Measurements from ENCODE around the gene ATP6V0C. TPM values are rescaled to one million over a fixed set of nuclear protein-coding genes. Genes with fewer than 3 reads are reported as not detected.
A peak's percentile ranks its signal among the peaks of the same experiment; 100 is the strongest.

Gene ATP6V0C
- total and polyA plus RNA-seq, 2 of the 8 experiments (the other 6 are each of a cell fraction or from before 2014, with no cell fraction given) = 125 to 176 TPM

DNA sequence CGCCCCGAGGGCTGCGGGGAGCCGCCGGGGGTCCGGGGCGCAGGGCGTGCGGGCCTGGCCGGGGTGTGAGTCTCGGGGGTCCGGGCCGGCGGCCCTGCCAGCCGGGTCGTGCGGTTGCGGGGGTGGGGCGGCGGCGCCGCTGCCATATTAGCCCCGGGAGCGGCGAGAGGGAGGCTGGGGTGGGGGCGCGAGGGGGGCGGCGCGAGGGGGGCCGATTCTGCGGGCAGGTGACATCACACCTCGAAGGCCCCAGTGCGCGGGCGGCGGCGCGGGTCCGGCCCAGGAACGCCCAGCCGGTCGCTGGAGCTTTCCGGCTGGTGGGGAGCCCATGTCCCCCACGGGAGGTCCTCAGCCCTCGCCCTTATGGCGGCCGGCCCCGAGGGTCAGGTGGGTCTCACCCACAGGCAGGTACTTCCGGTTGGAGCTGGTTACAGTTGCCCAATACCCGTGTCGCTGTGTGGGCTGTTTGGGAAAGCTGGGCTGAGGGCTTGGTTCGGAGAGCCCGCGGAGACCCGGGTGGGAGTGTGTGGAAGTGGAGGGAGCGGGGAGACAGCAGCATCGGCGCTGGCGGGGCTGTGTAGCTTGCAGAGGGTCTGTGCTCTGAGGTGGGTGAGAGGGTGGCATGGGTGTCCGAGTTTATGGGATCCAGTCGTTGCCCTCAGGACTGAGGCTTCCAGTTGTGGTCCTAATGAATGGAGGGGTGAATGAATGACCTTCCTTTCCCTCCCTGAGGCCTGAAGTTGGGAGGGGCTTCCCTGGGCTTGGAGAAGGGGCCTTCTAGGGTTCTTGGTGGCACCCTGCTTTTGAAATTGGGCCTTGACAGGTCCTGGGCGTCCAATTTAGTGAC lies 804 bp downstream of the ATP6V0C start:
- no peaks in the 10 kb centered on the region for H3K9me3 ChIP-seq (ENCODE audit: insufficient read depth in 2 of 2, low read depth in 1 of 2, low read length in 1 of 2)
- H3K4me2 ChIP-seq (ENCODE audit: insufficient read depth in 1 of 2, low read depth in 2 of 2, low read length in 2 of 2) = peak overlapping the region; percentile 85 to 90
- CTCF ChIA-PET (ENCODE audit: partially characterized antibody) = interaction anchor here (0.6 to 1.4 kb wide), 2 partner anchors 92 to 167 kb away, joined by 3 to 4 read pairs; no protein-coding TSS in a partner anchor
- no peak overlapping the region for H2BK120ac ChIP-seq (replicated peaks; ENCODE audit: low read depth, low read length)
- no peak overlapping the region for H2AK5ac ChIP-seq (ENCODE audit: low read depth, low read length)
- DNase-seq (ENCODE audit: low read depth in 1 of 2, low spot score in 2 of 2) (no peak), FAIRE-seq (no peak)
- H4K5ac ChIP-seq (ENCODE audit: insufficient read length, low read depth, low read length) = no peak overlapping the region
- H3K4me1 ChIP-seq (replicated peaks in 1 of 4; ENCODE audit: control insufficient read depth in 3 of 4, insufficient read depth in 4 of 4, low read length in 3 of 4) = peaks cover 4 to 37% (median 22%) of the 10 kb centered on the region in 4 experiments
- no peak overlapping the region for H3K4ac ChIP-seq (replicated peaks; ENCODE audit: insufficient read length, low read depth, low read length)
- no peak overlapping the region for H2BK20ac ChIP-seq (ENCODE audit: low read length)
- peaks cover 30 to 38% of the 10 kb centered on the region in 2 experiments for H4K20me1 ChIP-seq (replicated peaks in 1 of 2; ENCODE audit: control insufficient read depth in 1 of 2, insufficient read depth in 2 of 2, low read length in 2 of 2)
- POLR2A ChIA-PET (ENCODE audit: partially characterized antibody) = interaction anchor here (0.5 to 5.6 kb wide), 15 partner anchors 9 to 363 kb away, joined by 3 to 44 read pairs (median 4); partner anchors contain the start of gene CEMP1
- H3K27me3 ChIP-seq (replicated peaks in 1 of 4; ENCODE audit: control insufficient read depth in 3 of 4, extremely low read depth in 1 of 4, insufficient read depth in 3 of 4, low read length in 3 of 4) = peaks cover 0 to 3% (median 0%) of the 10 kb centered on the region in 4 experiments; a peak in 2 of 7 replicates
- 0 out of 2 replicates have a peak overlapping the region, but pooled peaks have one; percentile 44 for H2BK5ac ChIP-seq (ENCODE audit: low read depth, low read length)
- no peak overlapping the region for H4K91ac ChIP-seq (replicated peaks; ENCODE audit: insufficient read length, low read length)
- H3K56ac ChIP-seq (replicated peaks; ENCODE audit: insufficient read length, low read depth, low read length) = peak overlapping the region; percentile 50
- no peaks in the 10 kb centered on the region; a peak in 1 of 8 replicates for H3K36me3 ChIP-seq (ENCODE audit: control insufficient read depth in 2 of 4, insufficient read depth in 4 of 4, low read length in 3 of 4)
- WGBS, 2 experiments (ENCODE audit: extremely low coverage in 1 of 2, insufficient coverage in 1 of 2, insufficient read length in 1 of 2, insufficient replicate concordance in 2 of 2, low coverage in 1 of 2, low lambda C conversion rate in 2 of 2, missing lambda C conversion rate in 1 of 2) = 12% methylated on average over 13 of the region's 63 CpGs; no CpG with 5 or more reads in 1 of the 2 experiments
- no peak overlapping the region for H2AFZ ChIP-seq (ENCODE audit: low read length)
- H3K23ac ChIP-seq (ENCODE audit: insufficient read length) = no peak overlapping the region
- peaks cover 8% of the 10 kb centered on the region; the same call in 1 of the 2 replicates for H3K23me2 ChIP-seq (ENCODE audit: low read depth, low read length)
- peak overlapping the region; percentile 27; the same call in 1 of the 2 replicates for H2BK12ac ChIP-seq (ENCODE audit: low read depth, low read length)
- TF ChIP-seq YY1 (IDR thresholded peaks at IDR 0.05; ENCODE audit: low read depth, low read length) = 0 out of 2 replicates have a peak, but pooled peaks have one; percentile 17
- TF ChIP-seq, protein P1, sequence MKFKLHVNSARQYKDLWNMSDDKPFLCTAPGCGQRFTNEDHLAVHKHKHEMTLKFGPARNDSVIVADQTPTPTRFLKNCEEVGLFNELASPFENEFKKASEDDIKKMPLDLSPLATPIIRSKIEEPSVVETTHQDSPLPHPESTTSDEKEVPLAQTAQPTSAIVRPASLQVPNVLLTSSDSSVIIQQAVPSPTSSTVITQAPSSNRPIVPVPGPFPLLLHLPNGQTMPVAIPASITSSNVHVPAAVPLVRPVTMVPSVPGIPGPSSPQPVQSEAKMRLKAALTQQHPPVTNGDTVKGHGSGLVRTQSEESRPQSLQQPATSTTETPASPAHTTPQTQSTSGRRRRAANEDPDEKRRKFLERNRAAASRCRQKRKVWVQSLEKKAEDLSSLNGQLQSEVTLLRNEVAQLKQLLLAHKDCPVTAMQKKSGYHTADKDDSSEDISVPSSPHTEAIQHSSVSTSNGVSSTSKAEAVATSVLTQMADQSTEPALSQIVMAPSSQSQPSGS (IDR thresholded peaks at IDR 0.05; ENCODE audit: low read length) = no peak
- peak; percentile 78 for TF ChIP-seq CEBPB (IDR thresholded peaks at IDR 0.05; ENCODE audit: low read depth, low read length)
- TF ChIP-seq RBBP5 (IDR thresholded peaks at IDR 0.05; ENCODE audit: borderline replicate concordance, low read depth, low read length) = no peak
- 0 out of 3 replicates have a peak, but pooled peaks of 1 of the 2 experiments have one; percentile 50 for TF ChIP-seq POLR2A (IDR thresholded peaks at IDR 0.05; ENCODE audit: control extremely low read depth in 1 of 2, low read depth in 2 of 2, low read length in 2 of 2)
- no peak for TF ChIP-seq RNF2 (IDR thresholded peaks at IDR 0.05; ENCODE audit: borderline replicate concordance, low read depth, low read length, missing control alignments, poor library complexity, severe bottlenecking)
- no peak overlapping the region for H3K18ac ChIP-seq (ENCODE audit: extremely low read depth, low read length)
- no peak overlapping the region for H3K14ac ChIP-seq (ENCODE audit: insufficient read length)
- peak overlapping the region; percentile 99; the same call in 1 of the 2 replicates for H3K27ac ChIP-seq (ENCODE audit: low read depth, low read length)
- H3K9ac ChIP-seq (replicated peaks in 1 of 4; ENCODE audit: extremely low read depth in 1 of 4, low read depth in 3 of 4, low read length in 3 of 4) = peak overlapping the region; percentile 89 to 97 (median 92)
- no peak overlapping the region for H2BK15ac ChIP-seq (ENCODE audit: low read length)
- peaks cover 26 to 53% of the 10 kb centered on the region in 2 experiments for H3K79me2 ChIP-seq (ENCODE audit: control insufficient read depth in 1 of 2, insufficient read depth in 2 of 2, low read length in 2 of 2)
- peaks cover 24% of the 10 kb centered on the region for H3K79me1 ChIP-seq (ENCODE audit: low read depth, low read length)
- H3K4me3 ChIP-seq (ENCODE audit: extremely low read depth in 1 of 4, insufficient read depth in 2 of 4, low read depth in 3 of 4, low read length in 4 of 4) = peak overlapping the region; percentile 77 to 99 (median 84)
- peak overlapping the region; percentile 98; the same call in 1 of the 2 replicates for H4K8ac ChIP-seq (ENCODE audit: extremely low read depth, insufficient read depth, low read length)

Measured in H1 (cell line).